ENCODE results near the gene ENDOG.

The ENDOG gene

GRCh38 chr9:128771745-128772519 lies 46.4 kb upstream of the ENDOG start, which contains the start of gene ZER1:
Gene ZER1 (minus strand): TSS chr9:128771927. CDS start chr9:128755565, 16,362 bp downstream.
- TF ChIP-seq SIN3A (IDR thresholded peaks at IDR 0.05; ENCODE audit: borderline replicate concordance, insufficient read depth, low read length) (0 out of 2 replicates have a peak, but pooled peaks have one; percentile 55), TAF1 (IDR thresholded peaks at IDR 0.05; ENCODE audit: borderline replicate concordance, insufficient read depth, low read length) (peak; percentile 86), FOXP2 (optimal IDR thresholded peaks at IDR 0.05; ENCODE audit: borderline replicate concordance, extremely low read depth, extremely low read length, insufficient read depth) (peak; percentile 98), POLR2AphosphoS5 (IDR thresholded peaks at IDR 0.05; ENCODE audit: low read depth, low read length) (peak; percentile 72), REST (IDR thresholded peaks at IDR 0.05; ENCODE audit: insufficient read depth in 1 of 2, low read depth in 2 of 2, low read length in 2 of 2) (peak in 1 of 2 experiments; percentile 52; a peak in 1 of 4 replicates)

GRCh38 chr9:128773049-128773448 lies 45.3 kb upstream of the ENDOG start:
- TF ChIP-seq FOXP2 (optimal IDR thresholded peaks at IDR 0.05; ENCODE audit: borderline replicate concordance, extremely low read depth, extremely low read length, insufficient read depth) = no peak
- no peak for TF ChIP-seq TAF1 (IDR thresholded peaks at IDR 0.05; ENCODE audit: borderline replicate concordance, insufficient read depth, low read length)
- no peak for TF ChIP-seq REST (IDR thresholded peaks at IDR 0.05; ENCODE audit: insufficient read depth in 1 of 2, low read depth in 2 of 2, low read length in 2 of 2)
- TF ChIP-seq POLR2AphosphoS5 (IDR thresholded peaks at IDR 0.05; ENCODE audit: low read depth, low read length) = no peak
- no peak for TF ChIP-seq SIN3A (IDR thresholded peaks at IDR 0.05; ENCODE audit: borderline replicate concordance, insufficient read depth, low read length)

- TF ChIP-seq FOXP2 (optimal IDR thresholded peaks at IDR 0.05; ENCODE audit: borderline replicate concordance, extremely low read depth, extremely low read length, insufficient read depth) (no peak), POLR2AphosphoS5 (IDR thresholded peaks at IDR 0.05; ENCODE audit: low read depth, low read length) (no peak), REST (IDR thresholded peaks at IDR 0.05; ENCODE audit: insufficient read depth in 1 of 2, low read depth in 2 of 2, low read length in 2 of 2) (no peak), TAF1 (IDR thresholded peaks at IDR 0.05; ENCODE audit: borderline replicate concordance, insufficient read depth, low read length) (no peak), SIN3A (IDR thresholded peaks at IDR 0.05; ENCODE audit: borderline replicate concordance, insufficient read depth, low read length) (no peak)
Observed at GRCh38 chr9:128774804-128775203, 43.5 kb upstream of the ENDOG start.

- no peak for TF ChIP-seq POLR2AphosphoS5 (IDR thresholded peaks at IDR 0.05; ENCODE audit: low read depth, low read length)
- TF ChIP-seq REST (IDR thresholded peaks at IDR 0.05; ENCODE audit: insufficient read depth in 1 of 2, low read depth in 2 of 2, low read length in 2 of 2) = no peak
- no peak for TF ChIP-seq SIN3A (IDR thresholded peaks at IDR 0.05; ENCODE audit: borderline replicate concordance, insufficient read depth, low read length)
- TF ChIP-seq TAF1 (IDR thresholded peaks at IDR 0.05; ENCODE audit: borderline replicate concordance, insufficient read depth, low read length) = no peak
- TF ChIP-seq FOXP2 (optimal IDR thresholded peaks at IDR 0.05; ENCODE audit: borderline replicate concordance, extremely low read depth, extremely low read length, insufficient read depth) = no peak
Observed at GRCh38 chr9:128781187-128782070, 36.9 kb upstream of the ENDOG start.
